Lower leg skin (tissue), 3 donors: ENCODE data around the gene SENP8.

Experiments
- POLR2A ChIP-seq, 2 donors: fragments of 450-650 bp; IDR thresholded peaks; one replicate each; pipeline ENCODE4 v1.6.1; 2016 to 2017; ENCODE audit warnings: antibody characterized with exemption in 2 of 2, mild to moderate bottlenecking in 1 of 2, moderate library complexity in 1 of 2
- TF ChIP-seq, protein P1 (sequence below), 3 donors: fragments of 450-650 bp; IDR thresholded peaks; one replicate each; pipeline ENCODE4 v1.5.1; 2016; ENCODE audit warnings: antibody characterized with exemption in 3 of 3, mild to moderate bottlenecking in 3 of 3, moderate library complexity in 2 of 3

- TF ChIP-seq, protein P1, sequence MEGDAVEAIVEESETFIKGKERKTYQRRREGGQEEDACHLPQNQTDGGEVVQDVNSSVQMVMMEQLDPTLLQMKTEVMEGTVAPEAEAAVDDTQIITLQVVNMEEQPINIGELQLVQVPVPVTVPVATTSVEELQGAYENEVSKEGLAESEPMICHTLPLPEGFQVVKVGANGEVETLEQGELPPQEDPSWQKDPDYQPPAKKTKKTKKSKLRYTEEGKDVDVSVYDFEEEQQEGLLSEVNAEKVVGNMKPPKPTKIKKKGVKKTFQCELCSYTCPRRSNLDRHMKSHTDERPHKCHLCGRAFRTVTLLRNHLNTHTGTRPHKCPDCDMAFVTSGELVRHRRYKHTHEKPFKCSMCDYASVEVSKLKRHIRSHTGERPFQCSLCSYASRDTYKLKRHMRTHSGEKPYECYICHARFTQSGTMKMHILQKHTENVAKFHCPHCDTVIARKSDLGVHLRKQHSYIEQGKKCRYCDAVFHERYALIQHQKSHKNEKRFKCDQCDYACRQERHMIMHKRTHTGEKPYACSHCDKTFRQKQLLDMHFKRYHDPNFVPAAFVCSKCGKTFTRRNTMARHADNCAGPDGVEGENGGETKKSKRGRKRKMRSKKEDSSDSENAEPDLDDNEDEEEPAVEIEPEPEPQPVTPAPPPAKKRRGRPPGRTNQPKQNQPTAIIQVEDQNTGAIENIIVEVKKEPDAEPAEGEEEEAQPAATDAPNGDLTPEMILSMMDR (IDR thresholded peaks at IDR 0.05): no peak
- no peak for TF ChIP-seq POLR2A (IDR thresholded peaks at IDR 0.05)
These were observed 64.5 kb downstream of the SENP8 start for GRCh38 chr15:72182673-72183072.
